ENCODE data around the gene C11orf86. TPM values are rescaled to one million over a fixed set of nuclear protein-coding genes. Genes with fewer than 3 reads are reported as not detected.

C11orf86 gene
- total and polyA plus RNA-seq, 3 donors from 2014 or later = 0.25 TPM; not detected in 2

DNA sequence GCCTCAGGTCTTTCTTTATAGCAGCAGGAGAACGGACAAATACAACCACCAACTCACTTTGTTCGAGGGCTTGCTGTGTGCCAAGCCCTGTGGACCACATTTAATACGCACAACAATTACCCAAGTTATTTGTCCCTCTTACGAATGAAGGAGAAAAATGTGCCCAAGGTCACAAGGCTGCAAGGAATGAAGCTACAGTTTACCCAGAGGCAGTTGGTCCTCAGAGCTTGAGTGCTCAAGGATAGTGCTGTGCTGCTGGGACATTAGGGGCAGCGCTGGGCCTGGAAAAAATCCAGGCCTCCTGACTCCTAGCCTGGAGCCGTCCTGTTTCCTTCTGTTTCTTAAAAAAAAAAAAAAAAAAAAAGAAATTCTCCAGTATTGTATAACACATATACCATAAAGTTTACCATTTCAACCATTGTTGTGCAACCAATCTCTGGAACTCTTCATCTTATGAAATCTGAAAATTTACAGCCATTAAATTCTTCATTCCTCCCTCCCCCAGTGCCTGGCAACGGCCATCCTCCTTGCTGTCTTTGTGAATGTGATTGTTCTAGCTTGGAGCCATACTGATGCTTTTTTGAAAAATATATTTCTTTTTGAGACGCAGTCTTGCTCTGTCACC is 1.0 kb upstream of the C11orf86 start:
- intact Hi-C loops (cut with DNase I; ENCODE audit: low total_unique reads) = no loop called here
- no peaks in the 10 kb centered on the region for H3K9me3 ChIP-seq
- DNase-seq = no peak
- H3K36me3 ChIP-seq (ENCODE audit: low read depth, missing control alignments) = no peaks in the 10 kb centered on the region
- no peaks in the 10 kb centered on the region for H3K27me3 ChIP-seq
- WGBS, 2 donors = 57 to 66% methylated on average over 8 of the region's 8 CpGs
- H3K4me3 ChIP-seq = no peak overlapping the region
- H3K4me1 ChIP-seq = no peaks in the 10 kb centered on the region
- TF ChIP-seq POLR2A (IDR thresholded peaks at IDR 0.05) = no peak
- TF ChIP-seq, protein P1, sequence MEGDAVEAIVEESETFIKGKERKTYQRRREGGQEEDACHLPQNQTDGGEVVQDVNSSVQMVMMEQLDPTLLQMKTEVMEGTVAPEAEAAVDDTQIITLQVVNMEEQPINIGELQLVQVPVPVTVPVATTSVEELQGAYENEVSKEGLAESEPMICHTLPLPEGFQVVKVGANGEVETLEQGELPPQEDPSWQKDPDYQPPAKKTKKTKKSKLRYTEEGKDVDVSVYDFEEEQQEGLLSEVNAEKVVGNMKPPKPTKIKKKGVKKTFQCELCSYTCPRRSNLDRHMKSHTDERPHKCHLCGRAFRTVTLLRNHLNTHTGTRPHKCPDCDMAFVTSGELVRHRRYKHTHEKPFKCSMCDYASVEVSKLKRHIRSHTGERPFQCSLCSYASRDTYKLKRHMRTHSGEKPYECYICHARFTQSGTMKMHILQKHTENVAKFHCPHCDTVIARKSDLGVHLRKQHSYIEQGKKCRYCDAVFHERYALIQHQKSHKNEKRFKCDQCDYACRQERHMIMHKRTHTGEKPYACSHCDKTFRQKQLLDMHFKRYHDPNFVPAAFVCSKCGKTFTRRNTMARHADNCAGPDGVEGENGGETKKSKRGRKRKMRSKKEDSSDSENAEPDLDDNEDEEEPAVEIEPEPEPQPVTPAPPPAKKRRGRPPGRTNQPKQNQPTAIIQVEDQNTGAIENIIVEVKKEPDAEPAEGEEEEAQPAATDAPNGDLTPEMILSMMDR (IDR thresholded peaks at IDR 0.05) = no peak
- no peak overlapping the region for H3K27ac ChIP-seq

DNA sequence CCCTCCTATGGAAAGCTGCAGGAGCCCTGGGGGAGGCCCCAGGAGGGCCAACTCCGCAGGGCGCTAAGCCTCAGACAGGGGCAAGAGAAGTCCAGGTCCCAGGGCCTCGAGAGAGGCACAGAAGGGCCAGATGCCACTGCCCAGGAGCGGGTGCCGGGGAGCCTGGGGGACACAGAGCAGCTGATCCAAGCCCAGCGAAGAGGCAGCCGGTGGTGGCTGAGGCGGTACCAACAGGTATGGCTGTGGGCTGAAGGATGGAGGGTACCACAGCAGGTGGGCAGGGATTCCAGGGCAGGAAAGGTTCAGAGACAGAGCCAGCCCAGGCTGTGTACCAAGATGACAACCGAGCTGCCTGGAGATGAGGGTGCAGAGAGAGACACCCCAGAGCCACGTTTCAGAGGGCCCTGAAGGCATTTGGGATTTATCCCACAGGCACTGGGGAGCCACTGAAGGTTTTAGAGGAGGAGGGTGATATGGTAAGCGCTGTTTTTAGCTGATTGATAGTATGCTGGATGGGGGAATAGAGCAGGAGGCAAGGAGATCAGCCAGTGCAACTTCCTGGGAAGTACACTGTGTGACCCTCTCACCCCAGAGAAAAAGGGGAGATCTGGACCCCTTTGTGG is 412 bp downstream of the C11orf86 start:
- intact Hi-C loops (cut with DNase I; ENCODE audit: low total_unique reads) = no loop called here
- Histone ChIP-seq H3K4me3 (no peak overlapping the region), H3K9me3 (no peaks in the 10 kb centered on the region), H3K27me3 (no peaks in the 10 kb centered on the region), H3K4me1 (no peaks in the 10 kb centered on the region), H3K27ac (no peak overlapping the region), H3K36me3 (ENCODE audit: low read depth, missing control alignments) (no peaks in the 10 kb centered on the region)
- WGBS, 2 donors = 73 to 82% methylated on average over 8 to 11 of the region's 11 CpGs
- DNase-seq = no peak
- no peak for TF ChIP-seq POLR2A (IDR thresholded peaks at IDR 0.05)
- TF ChIP-seq, protein P1 (IDR thresholded peaks at IDR 0.05) = no peak

DNA sequence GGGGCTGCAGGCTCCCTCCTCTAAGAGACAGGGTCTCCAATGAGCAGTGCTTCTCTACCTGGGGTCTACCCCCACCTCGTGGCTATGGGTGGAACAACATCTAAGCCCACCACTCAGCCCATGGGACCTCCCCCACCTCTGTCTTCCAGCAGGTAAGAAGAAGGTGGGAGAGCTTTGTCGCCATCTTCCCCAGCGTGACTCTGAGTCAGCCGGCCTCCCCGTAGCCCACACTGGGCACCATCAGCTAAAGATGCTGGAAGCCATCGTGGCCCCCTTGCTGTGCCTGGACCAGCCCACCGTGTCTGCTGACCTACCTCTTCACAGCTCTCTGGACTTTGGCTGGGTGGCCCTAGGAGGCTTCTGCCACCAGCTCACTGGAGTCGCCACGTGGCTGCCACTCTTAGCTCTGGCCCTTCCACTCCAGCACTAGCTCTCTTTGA is 944 bp downstream of the C11orf86 start:
- Histone ChIP-seq H3K27me3 (no peaks in the 10 kb centered on the region), H3K4me1 (no peaks in the 10 kb centered on the region), H3K36me3 (ENCODE audit: low read depth, missing control alignments) (no peaks in the 10 kb centered on the region), H3K27ac (no peak overlapping the region), H3K9me3 (no peaks in the 10 kb centered on the region), H3K4me3 (no peak overlapping the region)
- DNase-seq = no peak
- whole genome bisulfite sequencing, 2 donors = 64 to 73% methylated on average over 7 to 9 of the region's 9 CpGs
- intact Hi-C loops (cut with DNase I; ENCODE audit: low total_unique reads) = no loop called here
- TF ChIP-seq, protein P1 (IDR thresholded peaks at IDR 0.05) = peak in 1 of 3 experiments; percentile 4
- TF ChIP-seq POLR2A (IDR thresholded peaks at IDR 0.05) = no peak

DNA sequence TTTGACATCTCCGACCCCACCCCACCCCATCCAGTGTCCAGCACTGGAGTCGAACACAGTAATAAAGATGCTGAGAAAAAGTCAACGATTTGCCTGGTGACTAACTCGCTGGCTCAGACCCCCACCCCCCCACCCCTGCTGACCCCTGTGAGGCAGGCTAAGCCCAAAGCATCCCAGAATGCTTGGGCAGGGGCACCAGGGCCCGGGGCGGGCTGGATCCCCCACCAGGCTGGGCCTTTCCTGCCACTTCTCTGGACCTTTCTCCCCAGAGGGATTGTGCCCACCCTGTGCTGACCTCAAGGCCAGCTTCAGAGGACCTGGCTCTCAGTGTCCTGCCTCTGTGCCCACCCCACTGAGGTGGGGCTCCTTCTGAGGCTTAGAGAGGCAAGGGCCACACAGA is 1.8 kb downstream of the C11orf86 start:
- Histone ChIP-seq H3K36me3 (ENCODE audit: low read depth, missing control alignments) (no peaks in the 10 kb centered on the region), H3K27ac (no peak overlapping the region), H3K4me1 (peaks cover 1% of the 10 kb centered on the region), H3K27me3 (no peaks in the 10 kb centered on the region), H3K9me3 (no peaks in the 10 kb centered on the region), H3K4me3 (no peak overlapping the region)
- intact Hi-C loops (cut with DNase I; ENCODE audit: low total_unique reads) = no loop called here
- WGBS, 2 donors = 92 to 94% methylated on average over 3 to 6 of the region's 6 CpGs
- DNase-seq = no peak
- TF ChIP-seq POLR2A (IDR thresholded peaks at IDR 0.05) = no peak
- TF ChIP-seq, protein P1 (IDR thresholded peaks at IDR 0.05) = no peak

DNA sequence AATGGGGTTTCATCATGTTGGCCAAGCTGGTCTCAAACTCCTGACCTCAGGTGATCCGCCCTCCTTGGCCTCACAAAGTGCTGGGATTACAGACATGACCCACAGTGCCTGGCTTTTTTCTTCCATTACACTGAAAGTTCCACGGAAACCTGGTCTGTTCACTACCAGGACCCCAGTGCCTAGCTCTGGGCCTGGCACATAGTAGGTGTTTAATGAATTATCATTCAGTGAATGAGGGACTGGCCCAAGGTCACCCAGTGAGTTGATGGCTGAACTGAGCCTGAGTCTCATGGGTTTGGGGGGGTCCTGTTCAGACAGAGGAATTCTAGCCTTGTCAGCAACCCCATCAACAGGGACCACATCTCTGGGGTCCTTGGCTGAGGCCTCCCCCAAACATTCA is 3.1 kb downstream of the C11orf86 start:
- no peak for DNase-seq
- WGBS, 2 donors = 95 to 100% methylated on average over 2 of the region's 2 CpGs
- intact Hi-C loops (cut with DNase I; ENCODE audit: low total_unique reads) = no loop called here
- no peak overlapping the region for H3K27ac ChIP-seq
- no peaks in the 10 kb centered on the region for H3K27me3 ChIP-seq
- H3K4me3 ChIP-seq = no peak overlapping the region
- no peaks in the 10 kb centered on the region for H3K36me3 ChIP-seq (ENCODE audit: low read depth, missing control alignments)
- peaks cover 5% of the 10 kb centered on the region for H3K4me1 ChIP-seq
- TF ChIP-seq, protein P1 (IDR thresholded peaks at IDR 0.05) = no peak
- no peaks in the 10 kb centered on the region for H3K9me3 ChIP-seq

Data from testis (tissue), 3 donors.